Coronary artery (tissue), 2 donors: ENCODE measurements around the gene CNTN2.
A peak's percentile ranks its signal among the peaks of the same experiment; 100 is the strongest.

ENCODE experiments used
- DNase-seq: peaks from one replicate; pipeline ENCODE4 v3.0.0-alpha.2; 2017; ENCODE audit warnings: low spot score
- H3K27ac ChIP-seq, 2 donors: fragments of 200-600 bp; sonication (generic); one replicate each; pipeline ENCODE4 v1.5.1; 2016 to 2019
- H3K4me3 ChIP-seq: fragments of 200-600 bp; sonication (generic); 2 replicates; pipeline ENCODE4 v1.5.1; 2016; ENCODE audit warnings: mild to moderate bottlenecking, moderate library complexity
- TF ChIP-seq, protein P1 (sequence below): fragments of 200-600 bp; sonication (generic); IDR thresholded peaks from one replicate; pipeline ENCODE4 v1.5.1; 2019; ENCODE audit warnings: antibody characterized with exemption

Gene CNTN2

DNA sequence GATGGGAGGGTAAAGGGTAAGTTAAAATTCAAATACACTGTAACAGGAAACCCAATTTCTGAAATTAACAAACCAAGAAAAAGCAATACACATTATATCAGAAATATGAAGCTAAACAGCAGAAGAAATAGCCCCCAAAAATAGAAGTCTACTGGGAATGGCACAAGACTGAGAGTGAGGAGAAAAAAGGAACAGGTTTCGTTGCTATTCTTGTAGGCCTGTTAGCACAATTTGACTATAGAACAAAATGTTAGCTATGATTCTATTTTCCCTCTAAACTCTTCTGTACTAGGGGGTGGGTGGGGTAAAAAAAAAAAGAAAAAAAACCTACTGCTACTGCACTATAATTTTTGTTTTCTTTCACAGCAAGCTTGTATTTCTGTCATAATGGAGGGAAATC is 66.3 kb downstream of the CNTN2 start:
- H3K4me3 ChIP-seq = no peak overlapping the region
- TF ChIP-seq, protein P1, sequence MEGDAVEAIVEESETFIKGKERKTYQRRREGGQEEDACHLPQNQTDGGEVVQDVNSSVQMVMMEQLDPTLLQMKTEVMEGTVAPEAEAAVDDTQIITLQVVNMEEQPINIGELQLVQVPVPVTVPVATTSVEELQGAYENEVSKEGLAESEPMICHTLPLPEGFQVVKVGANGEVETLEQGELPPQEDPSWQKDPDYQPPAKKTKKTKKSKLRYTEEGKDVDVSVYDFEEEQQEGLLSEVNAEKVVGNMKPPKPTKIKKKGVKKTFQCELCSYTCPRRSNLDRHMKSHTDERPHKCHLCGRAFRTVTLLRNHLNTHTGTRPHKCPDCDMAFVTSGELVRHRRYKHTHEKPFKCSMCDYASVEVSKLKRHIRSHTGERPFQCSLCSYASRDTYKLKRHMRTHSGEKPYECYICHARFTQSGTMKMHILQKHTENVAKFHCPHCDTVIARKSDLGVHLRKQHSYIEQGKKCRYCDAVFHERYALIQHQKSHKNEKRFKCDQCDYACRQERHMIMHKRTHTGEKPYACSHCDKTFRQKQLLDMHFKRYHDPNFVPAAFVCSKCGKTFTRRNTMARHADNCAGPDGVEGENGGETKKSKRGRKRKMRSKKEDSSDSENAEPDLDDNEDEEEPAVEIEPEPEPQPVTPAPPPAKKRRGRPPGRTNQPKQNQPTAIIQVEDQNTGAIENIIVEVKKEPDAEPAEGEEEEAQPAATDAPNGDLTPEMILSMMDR = no peak
- no peak overlapping the region for H3K27ac ChIP-seq
- no peak for DNase-seq

DNA sequence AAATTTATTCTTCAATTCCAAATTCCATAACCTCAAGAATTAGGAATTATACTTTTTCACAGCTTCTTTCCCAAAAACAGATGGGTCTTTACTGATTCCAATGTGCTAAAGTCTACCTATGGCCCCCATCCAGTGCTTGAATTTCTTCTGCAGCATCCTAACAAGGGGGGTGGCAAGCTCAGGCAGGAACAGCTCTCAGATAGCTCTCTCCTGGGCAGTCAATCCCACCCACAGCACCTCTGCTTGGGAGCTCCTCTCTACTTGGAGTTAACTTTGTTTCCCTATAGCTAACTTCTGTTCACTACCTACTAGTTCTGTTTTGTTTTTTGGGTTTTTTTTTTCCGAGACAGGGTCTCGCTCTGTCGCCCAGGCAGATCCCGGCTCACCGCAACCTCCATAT is 66.7 kb downstream of the CNTN2 start:
- DNase-seq = no peak
- no peak overlapping the region for H3K27ac ChIP-seq
- TF ChIP-seq, protein P1 = no peak
- no peak overlapping the region for H3K4me3 ChIP-seq

DNA sequence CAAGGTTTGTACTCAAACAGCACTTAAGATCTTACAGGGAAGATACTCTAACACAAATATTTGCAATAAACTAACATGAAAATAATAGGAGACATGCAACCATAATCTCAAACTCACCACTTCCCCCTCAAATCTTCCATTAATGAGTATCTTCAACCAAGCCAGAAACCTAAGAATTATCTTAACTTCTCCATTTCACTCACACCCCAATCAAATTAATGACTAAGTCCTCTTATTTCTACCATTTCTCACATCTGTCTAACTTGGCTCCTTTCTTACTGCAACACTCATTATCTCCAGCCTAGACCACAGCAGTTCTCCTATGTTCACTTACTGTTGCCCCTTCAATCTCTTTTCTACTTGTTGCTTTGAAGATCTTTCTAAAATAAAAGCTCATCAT is 68.3 kb downstream of the CNTN2 start:
- TF ChIP-seq, protein P1 = no peak
- H3K4me3 ChIP-seq = no peak overlapping the region
- H3K27ac ChIP-seq = no peak overlapping the region
- no peak for DNase-seq

DNA sequence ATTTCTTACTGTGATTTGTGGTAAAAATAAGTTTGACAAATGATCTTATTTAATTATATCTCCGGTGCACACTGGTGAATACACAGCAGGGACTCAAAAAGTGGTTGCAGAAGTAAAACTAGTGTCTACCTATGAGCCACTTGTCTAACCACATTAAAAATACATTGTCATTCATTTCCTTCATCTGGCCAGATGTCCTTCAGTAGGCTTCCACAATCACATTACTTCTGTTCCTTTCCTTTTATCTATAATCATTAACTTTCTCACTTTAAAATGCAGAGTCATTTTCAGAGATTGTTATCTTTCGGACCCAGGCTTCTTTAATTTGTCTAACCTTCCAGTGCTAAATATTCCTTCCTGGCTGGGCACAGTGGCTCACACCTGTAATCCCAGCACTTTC is 75.7 kb downstream of the CNTN2 start:
- TF ChIP-seq, protein P1 = no peak
- no peak overlapping the region for H3K4me3 ChIP-seq
- no peak for DNase-seq
- no peak overlapping the region for H3K27ac ChIP-seq

DNA sequence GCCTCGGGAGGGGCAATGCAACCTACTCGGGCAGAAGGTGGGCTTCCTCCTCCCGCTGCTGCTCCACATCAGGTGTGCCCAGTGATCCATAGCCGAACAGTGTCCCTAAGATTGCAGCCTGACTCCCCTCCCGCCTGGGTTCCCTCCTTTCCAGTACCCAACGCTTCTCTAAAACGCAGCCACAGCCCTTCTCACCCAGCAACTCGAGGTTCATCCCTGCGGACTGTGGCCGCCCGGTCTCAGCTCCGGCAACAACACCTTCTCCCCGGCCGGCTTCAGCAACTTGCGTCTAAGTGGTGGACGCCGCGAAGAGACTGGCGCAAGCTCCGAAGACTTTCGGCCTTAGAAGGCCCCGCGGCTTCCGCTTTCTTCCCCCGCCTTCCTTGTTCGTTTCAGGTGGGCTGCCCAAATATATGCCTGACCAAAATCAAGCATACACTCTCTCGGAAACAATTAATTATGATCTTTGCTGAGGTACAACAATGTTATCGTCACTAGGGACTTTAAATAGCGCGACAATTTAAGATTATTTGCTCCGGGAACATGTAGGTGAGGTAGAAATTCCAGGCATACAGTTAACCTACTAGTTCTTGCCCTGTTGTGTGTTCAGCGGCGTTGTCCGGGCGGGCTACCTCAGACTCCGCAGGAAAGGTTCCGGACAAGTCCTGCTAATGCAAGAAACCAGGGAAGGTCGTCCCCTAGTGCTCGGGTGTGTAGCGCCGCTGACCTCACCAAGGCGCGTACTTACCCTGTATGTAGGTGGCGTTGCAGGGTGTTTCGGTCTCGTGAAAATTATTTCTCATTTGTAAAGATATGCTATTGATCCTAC is 78.9 kb downstream of the CNTN2 start, which contains the start of gene RBBP5:
Gene RBBP5 (minus strand): TSS at position 319 of the 829 bp plus-strand sequence. CDS start 105 bp downstream, at position 214.
- TF ChIP-seq, protein P1 = peak; percentile 37
- DNase-seq = peak; percentile 95
- H3K27ac ChIP-seq = peak within 1 kb of the TSS; percentile 77 to 95

DNA sequence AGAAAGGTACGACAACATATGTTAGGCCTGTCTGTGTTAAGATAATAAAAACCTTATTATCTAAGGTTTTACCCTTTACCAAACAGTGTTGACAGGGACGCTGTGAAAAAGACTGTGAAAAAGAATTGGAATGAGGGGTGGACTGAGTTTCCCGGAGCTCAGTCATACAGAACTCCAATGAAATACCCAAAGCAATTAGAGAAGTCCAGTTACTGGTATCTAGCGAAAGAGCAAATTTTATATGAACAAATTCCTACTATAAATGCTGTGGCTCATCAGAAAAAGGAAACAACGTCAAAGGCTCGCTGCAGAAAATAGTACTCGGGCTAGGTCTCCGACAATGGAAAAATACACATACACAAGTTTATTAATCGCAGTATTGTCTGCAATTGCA is 79.5 kb downstream of the CNTN2 start:
- DNase-seq = no peak
- TF ChIP-seq, protein P1 = no peak
- peak overlapping the region; percentile 98 for H3K4me3 ChIP-seq
- peak overlapping the region; percentile 77 to 95 for H3K27ac ChIP-seq

More for the DNA sequence above, 78.9 kb downstream of the CNTN2 start, which contains the start of gene RBBP5:
- peak within 1 kb of the TSS; percentile 98 for H3K4me3 ChIP-seq

DNA sequence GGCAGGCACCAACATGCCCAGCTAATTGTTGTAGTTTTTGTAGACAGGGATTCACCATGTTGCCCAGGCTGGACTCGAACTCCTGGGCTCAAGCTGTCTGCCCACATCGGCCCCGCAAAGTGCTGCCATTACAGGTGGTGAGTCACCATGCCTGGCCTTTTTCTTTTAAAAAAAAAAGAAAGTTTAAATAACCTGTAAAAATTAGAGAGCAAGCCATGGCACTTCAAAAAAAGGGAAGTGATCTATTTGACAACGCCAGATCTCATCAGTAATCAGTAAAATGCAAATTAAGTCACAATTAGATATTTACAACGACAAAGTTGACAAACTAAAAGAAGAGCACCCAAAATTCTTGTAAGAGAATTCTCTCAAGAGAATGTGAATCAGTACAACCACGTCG is 81.7 kb downstream of the CNTN2 start:
- Histone ChIP-seq H3K4me3 (no peak overlapping the region), H3K27ac (no peak overlapping the region)
- DNase-seq = no peak
- TF ChIP-seq, protein P1 = no peak
